ENCODE results near the gene PTPRN2.

PTPRN2 gene

DNA sequence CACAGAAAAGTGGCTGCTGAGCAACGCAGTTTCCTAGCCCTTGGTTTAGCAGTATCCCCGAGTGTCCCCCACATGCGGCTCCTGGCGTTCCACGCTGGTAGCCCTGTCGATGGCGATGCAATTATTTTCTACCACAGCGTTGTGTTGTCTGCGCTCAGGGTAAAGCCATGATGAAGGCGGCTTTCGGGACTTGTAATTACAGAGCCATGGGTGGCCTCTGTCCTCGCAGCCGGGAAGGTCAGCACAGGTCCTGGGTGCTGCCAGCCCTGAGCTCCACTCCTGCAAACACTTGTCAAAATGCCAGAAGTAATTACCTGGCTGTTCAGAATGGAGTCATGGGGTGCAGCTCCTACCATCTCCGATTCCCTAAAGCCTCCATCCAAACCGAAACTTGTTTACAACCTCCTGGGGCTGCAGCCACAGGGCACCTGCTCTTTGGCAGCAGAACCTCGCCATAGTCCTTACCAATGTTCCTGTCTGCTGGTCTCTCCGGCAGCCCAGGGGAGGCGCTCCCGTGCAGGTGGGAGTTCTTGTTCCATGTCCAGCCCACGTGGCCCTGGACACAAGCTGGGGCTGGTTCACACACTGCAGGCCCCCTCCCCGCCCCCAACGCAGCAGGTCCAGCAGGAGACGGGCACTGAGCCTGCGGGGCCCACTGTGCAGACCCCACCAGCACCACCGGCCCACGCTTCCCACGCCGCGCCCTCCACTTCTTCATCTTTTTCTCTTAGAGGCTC, 512.6 kb downstream of the PTPRN2 start:
- peak; percentile 78 for DNase-seq

DNA sequence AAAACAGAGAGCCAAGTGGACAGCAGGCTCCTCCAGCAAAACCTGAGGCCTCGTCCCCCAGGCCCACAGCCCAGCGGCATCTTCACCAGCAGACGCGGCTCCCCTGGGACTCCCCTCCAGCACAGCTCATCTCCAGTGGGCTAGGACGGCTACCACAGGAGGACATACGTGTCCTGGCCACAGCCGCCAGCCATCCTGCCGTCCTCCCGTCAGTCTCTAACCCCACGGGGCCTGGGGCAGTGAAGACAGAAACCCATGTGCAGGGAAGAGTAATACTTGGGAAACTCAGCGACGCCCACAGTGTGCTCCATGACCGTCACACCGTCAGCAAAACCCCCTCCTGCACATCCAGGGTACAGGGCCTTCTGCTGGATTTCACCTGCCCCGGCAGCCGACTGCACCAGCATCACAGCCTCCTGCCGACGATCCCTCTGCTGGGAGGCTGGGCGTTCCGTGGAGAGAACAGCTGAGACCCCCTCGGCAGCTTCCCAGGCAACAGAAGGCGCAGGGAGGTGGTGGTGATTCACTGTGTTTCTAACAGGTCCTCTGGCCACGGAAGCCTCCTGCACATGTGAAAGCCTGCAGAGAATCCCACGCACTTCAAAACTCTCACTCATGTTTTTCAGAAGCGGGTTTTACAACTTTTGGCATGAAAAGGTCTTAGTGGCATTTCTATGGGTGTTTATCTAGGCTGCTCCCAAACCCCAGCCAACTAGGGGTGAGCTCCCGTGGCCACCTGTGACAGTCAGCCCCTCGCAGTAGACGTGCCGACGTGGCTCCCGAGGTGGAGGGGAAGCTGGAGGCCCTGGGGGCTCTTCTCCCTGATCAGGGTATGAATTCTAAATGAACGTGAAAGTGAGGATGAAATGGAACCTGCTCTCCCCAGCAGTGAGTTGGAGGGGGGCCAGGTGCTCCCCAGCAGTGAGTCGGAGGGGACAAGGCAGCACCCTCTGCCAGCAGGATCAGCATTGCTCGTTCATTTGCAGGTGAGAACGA, 513.5 kb downstream of the PTPRN2 start:
- DNase-seq, result no peak

DNA sequence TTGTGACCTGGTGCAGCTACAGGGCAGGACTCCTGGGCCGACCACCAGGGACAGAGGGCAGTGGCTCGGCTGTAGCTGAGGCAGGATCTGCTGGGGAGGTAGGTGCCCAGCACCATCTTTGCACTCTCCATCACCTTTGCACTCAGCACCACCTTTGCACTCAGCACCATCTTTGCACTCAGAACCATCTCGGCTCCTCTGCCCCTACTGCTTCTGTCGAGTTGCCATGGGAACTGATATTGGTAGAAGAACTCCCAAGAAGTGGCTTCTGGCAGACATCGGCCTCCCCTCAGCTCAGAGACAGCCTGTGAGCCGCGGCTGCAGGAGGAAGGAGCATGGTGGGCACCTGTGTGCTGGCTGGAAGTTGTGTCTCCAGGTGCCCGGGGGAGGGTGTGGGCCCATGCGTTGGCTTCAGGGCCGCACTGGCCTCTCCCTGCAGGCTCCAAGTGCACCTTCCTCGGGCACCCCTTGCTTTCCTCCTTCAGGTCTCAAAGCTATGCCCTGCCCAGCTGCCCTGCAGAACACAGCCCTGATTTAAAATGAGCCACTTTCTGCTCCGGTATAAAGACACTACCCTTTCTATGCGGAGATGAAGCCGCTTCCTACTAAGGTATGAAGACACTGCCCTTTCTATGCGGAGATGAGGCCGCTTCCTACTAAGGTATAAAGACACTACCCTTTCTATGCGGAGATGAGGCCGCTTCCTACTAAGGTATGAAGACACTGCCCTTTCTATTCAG, 514.5 kb downstream of the PTPRN2 start:
- DNase-seq, result no peak

GRCh38 chr7:158070222-158070920, 517.3 kb downstream of the PTPRN2 start:
- no peak for DNase-seq

DNA sequence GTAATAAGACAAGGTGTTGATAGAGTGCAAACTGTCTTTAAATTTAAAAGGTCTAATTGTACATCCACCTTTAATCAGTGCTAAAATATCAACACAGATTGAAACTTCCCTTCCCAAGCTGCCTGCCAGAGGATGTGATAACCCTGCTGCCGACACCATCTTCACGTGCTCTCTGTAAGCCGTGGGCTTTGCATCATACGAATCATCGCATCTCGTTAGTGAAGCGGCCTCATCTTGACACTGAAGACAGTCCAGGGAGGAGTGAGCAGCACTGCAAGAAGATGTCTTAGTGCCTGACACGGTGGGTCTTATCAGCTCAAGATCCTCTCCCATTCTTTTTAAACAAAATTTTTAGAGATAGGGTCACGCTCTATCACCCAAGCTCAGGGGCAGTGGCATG, 518.8 kb downstream of the PTPRN2 start:
- no peak for DNase-seq

- no peak for DNase-seq
These were observed 519.6 kb downstream of the PTPRN2 start for GRCh38 chr7:158067931-158068482.

- no peak for DNase-seq
These were observed 520.2 kb downstream of the PTPRN2 start for GRCh38 chr7:158067219-158067930.

GRCh38 chr7:158066085-158066484, 521.5 kb downstream of the PTPRN2 start:
- DNase-seq, result no peak

DNA sequence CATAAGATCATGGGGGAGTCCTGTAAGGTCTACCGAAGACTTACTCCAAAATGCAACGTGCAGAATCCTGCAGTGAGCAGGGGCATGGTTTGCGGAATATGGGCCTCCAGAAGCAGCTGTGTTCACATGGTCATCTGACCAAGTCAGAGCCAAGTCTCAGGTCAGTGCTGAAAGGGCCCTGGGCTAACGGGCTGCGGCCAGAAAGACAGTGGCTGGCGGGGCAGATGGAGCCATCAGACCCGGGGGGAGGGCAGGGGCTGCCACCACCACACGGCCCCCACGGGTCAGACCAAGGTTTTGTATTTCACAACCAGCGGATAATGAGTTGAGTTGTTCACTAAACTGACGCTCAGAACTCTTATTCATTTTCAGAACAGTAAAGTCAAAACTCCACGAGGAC, 522.3 kb downstream of the PTPRN2 start:
- DNase-seq, result no peak

DNA sequence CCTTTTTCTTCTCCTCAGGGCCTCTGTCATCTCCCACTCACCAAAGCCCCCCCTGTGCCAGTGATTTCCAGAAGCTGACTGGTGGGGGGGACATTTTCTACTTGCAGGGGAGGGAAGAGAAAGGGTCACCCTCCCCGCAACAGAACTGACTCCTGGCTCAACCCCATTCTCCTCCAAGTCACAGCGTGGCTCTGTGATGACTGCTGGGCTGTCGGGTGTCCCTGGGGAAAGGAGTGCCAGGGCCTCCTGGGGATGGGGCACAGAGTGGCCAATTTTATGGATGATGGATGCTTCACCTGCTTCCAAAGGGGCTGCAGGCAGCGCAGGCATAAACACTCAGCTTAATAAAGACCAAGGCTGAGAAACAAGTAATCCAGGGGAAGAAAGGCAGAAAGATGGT, 523.0 kb downstream of the PTPRN2 start:
- no peak for DNase-seq

- no peak for DNase-seq
These were observed 523.6 kb downstream of the PTPRN2 start for GRCh38 chr7:158063850-158064610.

DNA sequence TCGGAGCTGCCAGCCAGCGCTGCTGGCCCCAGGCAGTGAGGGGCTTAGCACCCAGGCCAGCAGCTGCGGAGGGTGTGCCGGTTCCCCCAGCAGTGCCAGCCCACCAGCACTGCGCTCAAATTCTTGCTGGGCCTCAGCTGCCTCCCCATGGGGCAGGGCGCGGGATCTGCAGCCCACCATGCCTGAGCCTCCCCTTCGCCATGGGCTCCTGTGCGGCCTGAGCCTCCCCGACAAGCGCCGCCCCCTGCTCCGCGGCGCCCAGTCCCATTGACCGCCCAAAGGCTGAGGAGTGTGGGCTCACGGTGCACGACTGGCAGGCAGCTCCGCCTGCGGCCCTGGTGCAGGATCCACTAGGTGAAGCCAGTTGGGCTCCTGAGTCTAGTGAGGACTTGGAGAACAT, 525.0 kb downstream of the PTPRN2 start:
- DNase-seq, result no peak

DNA sequence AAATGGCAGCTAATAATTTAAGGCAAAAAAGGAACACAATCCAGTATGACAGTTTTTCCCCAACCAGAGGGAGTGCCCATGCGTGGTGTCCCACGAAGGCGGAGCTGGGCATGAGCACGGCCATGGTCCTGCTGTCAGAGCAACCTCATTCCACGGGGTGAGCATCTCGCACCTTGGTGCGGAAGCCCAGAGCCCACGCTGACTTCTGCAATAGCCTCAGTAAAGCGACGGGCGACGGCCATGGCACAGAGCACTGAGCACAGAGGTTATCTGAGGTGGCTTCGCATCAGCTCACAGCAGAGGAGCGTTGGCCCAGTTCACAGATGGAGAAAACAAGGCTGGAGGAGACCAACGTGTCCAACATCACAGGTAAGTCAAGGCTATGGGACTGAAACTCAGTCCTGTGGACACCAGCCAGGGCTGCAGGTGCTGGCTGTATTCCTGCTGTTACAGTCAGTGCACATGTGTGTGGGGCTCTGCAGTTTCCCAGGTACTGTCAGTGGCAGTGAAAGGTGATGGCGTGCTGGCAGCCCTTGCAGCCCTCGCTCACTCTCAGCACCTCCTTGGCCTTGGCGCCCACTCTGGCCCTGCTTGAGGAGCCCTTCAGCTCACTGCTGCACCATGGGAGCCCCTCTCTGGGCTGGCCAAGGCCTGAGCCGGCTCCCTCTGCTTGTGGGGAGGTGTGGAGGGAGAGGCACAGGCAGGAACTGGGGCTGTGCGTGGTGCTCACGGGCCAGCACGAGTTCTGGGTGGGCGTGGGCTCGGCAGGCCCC, 525.6 kb downstream of the PTPRN2 start:
- no peak for DNase-seq

- no peak for DNase-seq
These were observed 526.5 kb downstream of the PTPRN2 start for GRCh38 chr7:158061026-158061630.

GRCh38 chr7:158060216-158060615, 527.4 kb downstream of the PTPRN2 start:
- DNase-seq, result no peak

- no peak for DNase-seq
These were observed 530.2 kb downstream of the PTPRN2 start for GRCh38 chr7:158057446-158057845.

GRCh38 chr7:158056761-158057160, 530.9 kb downstream of the PTPRN2 start:
- DNase-seq, result no peak

DNA sequence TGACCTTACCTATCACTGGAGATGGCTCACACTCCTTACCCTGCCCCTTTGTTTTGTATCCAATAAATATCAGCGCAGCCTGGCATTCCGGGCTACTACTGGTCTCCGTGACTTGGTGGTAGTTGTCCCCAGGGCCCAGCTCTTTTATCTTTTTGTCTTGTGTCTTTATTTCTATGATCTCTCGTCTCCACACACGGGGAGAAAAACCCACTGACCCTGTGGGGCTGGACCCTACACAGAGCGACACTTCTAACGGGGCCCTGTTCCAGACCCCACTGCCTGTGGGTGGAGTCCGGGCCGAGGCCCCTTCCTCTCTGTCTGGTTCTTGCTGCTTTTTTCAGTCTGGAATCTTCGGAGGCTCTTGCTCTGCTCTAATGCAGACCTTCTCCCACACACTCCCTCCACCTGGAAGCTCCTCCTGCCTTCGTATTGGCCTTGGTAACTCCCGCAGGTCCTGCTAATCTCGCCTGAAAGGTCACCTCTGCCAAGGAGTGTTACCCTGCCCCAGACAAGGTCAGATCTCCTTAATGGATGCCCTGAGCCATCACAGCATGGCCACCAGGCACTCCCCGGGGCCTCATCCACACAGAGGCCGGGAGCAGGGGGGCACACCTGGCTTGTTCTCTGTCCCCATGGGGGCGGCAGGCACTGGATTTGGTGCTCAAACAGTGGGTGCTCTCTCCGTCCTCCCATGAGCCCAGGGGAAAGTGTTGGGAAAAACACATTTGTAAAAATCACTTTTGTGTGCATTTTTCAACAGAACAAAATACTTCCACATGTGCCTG, 531.7 kb downstream of the PTPRN2 start:
- DNase-seq, result no peak

- DNase-seq, result no peak
These were observed 533.0 kb downstream of the PTPRN2 start for GRCh38 chr7:158054611-158055010.
